CD14-positive monocyte (primary cell): ENCODE measurements around the gene HS6ST3. TPM values are rescaled to one million over a fixed set of nuclear protein-coding genes. Genes with fewer than 3 reads are reported as not detected.

Experiments
- DNase-seq, 3 donors: peaks; one replicate each; pipeline ENCODE4 v3.0.0-alpha.2; 2011 to 2022
- H2AFZ ChIP-seq: 2 replicates; pipeline ENCODE4 v1.6.0; 2012; ENCODE audit warnings: mild to moderate bottlenecking, low read depth, low read length, inconsistent platforms; ENCODE audit not compliant: insufficient read depth, poor library complexity, severe bottlenecking
- H3K27ac ChIP-seq, 2 donors: 1 replicate in 1 of 2; 2 replicates in 1 of 2; pipeline ENCODE4 v1.5.1; 2012 to 2013; ENCODE audit warnings: low read length in 2 of 2, control low read depth in 1 of 2, inconsistent platforms in 1 of 2, low read depth in 1 of 2, mild to moderate bottlenecking in 1 of 2
- H3K27me3 ChIP-seq, 2 donors: one replicate each; pipeline versions ENCODE4 v1.6.0 to v1.6.1; 2011 to 2013; ENCODE audit warnings: low read length in 2 of 2; ENCODE audit not compliant: control insufficient read depth in 2 of 2, insufficient read depth in 2 of 2
- H3K36me3 ChIP-seq, 2 donors: replicated peaks in 1 of 2; 1 replicate in 1 of 2; 2 replicates in 1 of 2; pipeline versions ENCODE4 v1.5.1 to v1.6.1; 2012 to 2013; ENCODE audit warnings: low read length in 2 of 2, control low read depth in 1 of 2, inconsistent platforms in 1 of 2, mild to moderate bottlenecking in 1 of 2; ENCODE audit not compliant: insufficient read depth in 2 of 2, control insufficient read depth in 1 of 2
- H3K4me1 ChIP-seq, 2 donors: 1 replicate in 1 of 2; 2 replicates in 1 of 2; pipeline versions ENCODE4 v1.5.1 to v1.6.1; 2012 to 2013; ENCODE audit warnings: low read length in 2 of 2, control low read depth in 1 of 2, inconsistent platforms in 1 of 2, mild to moderate bottlenecking in 1 of 2, moderate library complexity in 1 of 2; ENCODE audit not compliant: insufficient read depth in 2 of 2, control insufficient read depth in 1 of 2
- H3K4me2 ChIP-seq: replicated peaks from 2 replicates; pipeline ENCODE3; 2012; ENCODE audit warnings: low read length, moderate library complexity, mild to moderate bottlenecking; ENCODE audit not compliant: poor library complexity, severe bottlenecking; ENCODE audit errors: extremely low read depth
- H3K4me3 ChIP-seq, 3 experiments: fragments of 200-600 bp in 1 of 3; sonication (generic) in 1 of 3; replicated peaks in 1 of 3; 1 replicate in 2 of 3; 2 replicates in 1 of 3; pipeline ENCODE4 v1.5.1; 2011 to 2013; ENCODE audit warnings: low read length in 3 of 3, mild to moderate bottlenecking in 3 of 3, control low read depth in 2 of 3, low read depth in 2 of 3, inconsistent platforms in 1 of 3, moderate library complexity in 1 of 3
- H3K79me2 ChIP-seq: 2 replicates; pipeline ENCODE4 v1.6.0; 2012; ENCODE audit warnings: mild to moderate bottlenecking, control low read depth, inconsistent platforms, low read length, moderate library complexity; ENCODE audit not compliant: insufficient read depth
- H3K9ac ChIP-seq: 2 replicates; pipeline ENCODE4 v1.6.0; 2017; ENCODE audit warnings: low read length, mild to moderate bottlenecking; ENCODE audit not compliant: insufficient read depth, poor library complexity, severe bottlenecking
- H3K9me3 ChIP-seq, 2 donors: replicated peaks in 1 of 2; 1 replicate in 1 of 2; 2 replicates in 1 of 2; pipeline versions ENCODE4 v1.5.1 to v1.6.1; 2012 to 2013; ENCODE audit warnings: low read length in 2 of 2, control low read depth in 1 of 2; ENCODE audit not compliant: control insufficient read depth in 1 of 2, insufficient read depth in 1 of 2
- H4K20me1 ChIP-seq: 2 replicates; pipeline ENCODE4 v1.6.0; 2012; ENCODE audit warnings: mild to moderate bottlenecking, low read length, control low read depth, moderate library complexity; ENCODE audit not compliant: insufficient read depth
- H3K27ac Mint-ChIP-seq, 7 donors: one replicate each; pipeline ENCODE4 v1.8.0; 2020; ENCODE audit warnings: mild to moderate bottlenecking in 7 of 7, mixed read lengths in 7 of 7, moderate library complexity in 6 of 7, inconsistent platforms in 2 of 7
- H3K27me3 Mint-ChIP-seq, 3 donors: one replicate each; pipeline ENCODE4 v1.8.0; 2021 to 2022; ENCODE audit warnings: low read depth in 3 of 3, mild to moderate bottlenecking in 3 of 3, mixed read lengths in 3 of 3, moderate library complexity in 3 of 3, inconsistent platforms in 1 of 3
- H3K36me3 Mint-ChIP-seq, 2 donors: one replicate each; pipeline ENCODE4 v1.8.0; 2020; ENCODE audit warnings: mixed read lengths in 2 of 2, inconsistent platforms in 1 of 2, mild to moderate bottlenecking in 1 of 2
- H3K4me1 Mint-ChIP-seq: one replicate; pipeline ENCODE4 v1.8.0; 2020; ENCODE audit warnings: mild to moderate bottlenecking, mixed read lengths
- H3K4me3 Mint-ChIP-seq, 2 donors: one replicate each; pipeline ENCODE4 v1.8.0; 2020; ENCODE audit warnings: mild to moderate bottlenecking in 2 of 2, mixed read lengths in 2 of 2, moderate library complexity in 1 of 2
- H3K9me3 Mint-ChIP-seq, 7 donors: one replicate each; pipeline ENCODE4 v1.8.0; 2020 to 2022; ENCODE audit warnings: mixed read lengths in 7 of 7, mild to moderate bottlenecking in 6 of 7, moderate library complexity in 6 of 7, inconsistent platforms in 2 of 7
- WGBS: methylation state at CpG from one replicate; pipeline ENCODE4 v1.1.5; 2013; ENCODE audit warnings: missing lambda C conversion rate; ENCODE audit not compliant: insufficient coverage; 5-methylcytosine and 5-hydroxymethylcytosine counted together
- intact Hi-C, 2 donors: fragments of 100-400 bp; cut with micrococcal nuclease; formaldehyde crosslinking; loops; one replicate each; pipeline versions ENCODE4 v1.15.0 to v1.15.1; 2023
- polyA plus RNA-seq, 3 donors: library from polyadenylated mRNA; depleted of rRNA in 1 of 3; unstranded in 2 of 3; stranded (reverse) in 1 of 3; fragments of 300-500 nt in 2 of 3; fragments of >200 nt in 1 of 3; fragmentation: Illumina TruSeq in 2 of 3; gene quantifications; 1 replicate in 2 of 3; 2 replicates in 1 of 3; pipeline ENCODE4 v1.2.3, GENCODE V29; 2012 to 2021
- TF ChIP-seq, protein P1 (sequence below): fragments of 200-600 bp; IDR thresholded peaks from one replicate; pipeline ENCODE4 v1.8.0; 2022; ENCODE audit warnings: antibody characterized with exemption, mild to moderate bottlenecking

HS6ST3 gene
- polyA plus RNA-seq, 3 donors = not detected

DNA sequence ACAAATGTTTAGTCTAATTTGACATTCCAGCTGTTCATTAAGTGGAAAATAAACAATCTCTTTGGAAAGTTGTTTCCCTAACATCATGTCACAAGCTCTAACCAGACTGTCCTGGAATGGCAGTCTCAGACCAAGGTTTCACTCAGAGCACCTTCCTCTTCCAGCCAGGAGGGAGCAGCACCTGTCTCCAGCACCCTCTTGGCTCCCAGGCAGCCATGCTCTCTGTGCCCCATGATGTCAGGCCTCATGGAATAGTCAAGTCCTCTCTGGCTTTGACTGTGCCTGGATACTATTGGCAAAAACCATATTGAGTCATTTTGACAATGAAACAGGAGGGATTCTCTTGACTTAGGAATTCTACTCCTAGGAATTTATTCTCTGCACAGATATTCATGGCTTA lies 733.0 kb downstream of the HS6ST3 start:
- peak in 1 of 3 donors; percentile 5 for DNase-seq
- no peaks in the 10 kb centered on the region for H3K79me2 ChIP-seq
- no peaks in the 10 kb centered on the region for H3K4me1 ChIP-seq
- no peak overlapping the region for H3K9ac ChIP-seq
- Mint-ChIP-seq H3K4me1 (peaks cover 4% of the 10 kb centered on the region), H3K9me3 (peaks cover 0 to 2% (median 0%) of the 10 kb centered on the region in 7 donors), H3K36me3 (no peaks in the 10 kb centered on the region), H3K27me3 (peaks cover 0 to 6% (median 2%) of the 10 kb centered on the region in 3 donors), H3K27ac (no peak overlapping the region), H3K4me3 (no peak overlapping the region)
- H3K27me3 ChIP-seq = peaks cover 0 to 2% of the 10 kb centered on the region in 2 donors
- H3K4me3 ChIP-seq = no peak overlapping the region
- intact Hi-C loops = no loop called here
- TF ChIP-seq, protein P1, sequence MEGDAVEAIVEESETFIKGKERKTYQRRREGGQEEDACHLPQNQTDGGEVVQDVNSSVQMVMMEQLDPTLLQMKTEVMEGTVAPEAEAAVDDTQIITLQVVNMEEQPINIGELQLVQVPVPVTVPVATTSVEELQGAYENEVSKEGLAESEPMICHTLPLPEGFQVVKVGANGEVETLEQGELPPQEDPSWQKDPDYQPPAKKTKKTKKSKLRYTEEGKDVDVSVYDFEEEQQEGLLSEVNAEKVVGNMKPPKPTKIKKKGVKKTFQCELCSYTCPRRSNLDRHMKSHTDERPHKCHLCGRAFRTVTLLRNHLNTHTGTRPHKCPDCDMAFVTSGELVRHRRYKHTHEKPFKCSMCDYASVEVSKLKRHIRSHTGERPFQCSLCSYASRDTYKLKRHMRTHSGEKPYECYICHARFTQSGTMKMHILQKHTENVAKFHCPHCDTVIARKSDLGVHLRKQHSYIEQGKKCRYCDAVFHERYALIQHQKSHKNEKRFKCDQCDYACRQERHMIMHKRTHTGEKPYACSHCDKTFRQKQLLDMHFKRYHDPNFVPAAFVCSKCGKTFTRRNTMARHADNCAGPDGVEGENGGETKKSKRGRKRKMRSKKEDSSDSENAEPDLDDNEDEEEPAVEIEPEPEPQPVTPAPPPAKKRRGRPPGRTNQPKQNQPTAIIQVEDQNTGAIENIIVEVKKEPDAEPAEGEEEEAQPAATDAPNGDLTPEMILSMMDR = no peak
- H4K20me1 ChIP-seq = no peaks in the 10 kb centered on the region
- no peak overlapping the region for H3K4me2 ChIP-seq
- H3K27ac ChIP-seq = no peak overlapping the region
- no peak overlapping the region for H2AFZ ChIP-seq
- H3K36me3 ChIP-seq = no peaks in the 10 kb centered on the region
- no peaks in the 10 kb centered on the region for H3K9me3 ChIP-seq

DNA sequence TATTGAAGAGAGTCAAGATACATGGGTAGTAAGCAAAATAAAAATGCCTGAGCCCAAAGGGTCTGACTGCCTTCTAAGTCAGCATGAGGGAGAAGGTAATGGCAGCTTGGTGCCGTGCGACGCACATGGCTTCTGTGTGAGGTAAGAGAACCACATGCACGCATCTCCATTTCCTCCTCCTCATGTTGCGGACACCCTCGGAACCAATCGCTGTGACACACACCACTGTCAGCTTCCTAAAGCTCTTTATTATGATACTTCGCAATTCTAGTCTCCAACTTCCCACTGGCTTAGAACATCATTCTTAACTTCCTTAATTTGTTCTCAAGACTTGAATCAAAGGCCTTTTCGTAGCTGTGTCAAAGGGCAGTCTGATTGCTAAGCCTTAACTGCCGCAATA lies 734.2 kb downstream of the HS6ST3 start:
- Histone ChIP-seq H3K27ac (no peak overlapping the region), H3K9me3 (no peaks in the 10 kb centered on the region), H3K4me1 (no peaks in the 10 kb centered on the region), H3K27me3 (peaks cover 0 to 2% of the 10 kb centered on the region in 2 donors), H3K4me2 (no peak overlapping the region), H4K20me1 (no peaks in the 10 kb centered on the region), H2AFZ (no peak overlapping the region), H3K9ac (no peak overlapping the region), H3K79me2 (no peaks in the 10 kb centered on the region), H3K4me3 (no peak overlapping the region), H3K36me3 (no peaks in the 10 kb centered on the region)
- peaks cover 0 to 2% (median 0%) of the 10 kb centered on the region in 7 donors for H3K9me3 Mint-ChIP-seq
- peaks cover 4% of the 10 kb centered on the region for H3K4me1 Mint-ChIP-seq
- 49% methylated on average over 8 of the region's 10 CpGs for WGBS
- peaks cover 0 to 6% (median 2%) of the 10 kb centered on the region in 3 donors for H3K27me3 Mint-ChIP-seq
- H3K4me3 Mint-ChIP-seq = no peak overlapping the region
- intact Hi-C loops = no loop called here
- TF ChIP-seq, protein P1 = no peak
- H3K36me3 Mint-ChIP-seq = no peaks in the 10 kb centered on the region
- H3K27ac Mint-ChIP-seq = peak overlapping the region in 1 of 7 donors; percentile 31
- peak; percentile 0 to 60 (median 1) for DNase-seq
